LNCAP (cell line): ENCODE measurements around the gene JPT1.
A peak's percentile ranks its signal among the peaks of the same experiment; 100 is the strongest.

Source experiments
- CTCF ChIP-seq: fragments of 450-650 bp; IDR thresholded peaks from 2 replicates; pipeline ENCODE4 v1.5.1; 2017; ENCODE audit warnings: mild to moderate bottlenecking

JPT1 gene

GRCh38 chr17:75116737-75117136 is 37.6 kb downstream of the JPT1 start:
- no peak for TF ChIP-seq CTCF

- TF ChIP-seq CTCF, result no peak
Observed at GRCh38 chr17:75115555-75115954, 38.8 kb downstream of the JPT1 start.

- TF ChIP-seq CTCF, result no peak
Observed at GRCh38 chr17:75114552-75115314, 39.6 kb downstream of the JPT1 start.

- TF ChIP-seq CTCF, result peak; percentile 94
Observed at GRCh38 chr17:75113798-75114551, 40.3 kb downstream of the JPT1 start.

GRCh38 chr17:75111777-75112335 is 42.5 kb downstream of the JPT1 start:
- no peak for TF ChIP-seq CTCF

- no peak for TF ChIP-seq CTCF
Observed at GRCh38 chr17:75110234-75110937, 43.9 kb downstream of the JPT1 start.
